ENCODE measurements around the gene AFDN.

GRCh38 chr6:167866642-167867041 lies 39.9 kb downstream of the AFDN start:
- TF ChIP-seq POLR2A (IDR thresholded peaks at IDR 0.05; ENCODE audit: extremely low read depth, insufficient read length) = no peak
- no peak for TF ChIP-seq CTCF (IDR thresholded peaks at IDR 0.05; ENCODE audit: low read depth, low read length)
- TF ChIP-seq MAX (IDR thresholded peaks at IDR 0.05; ENCODE audit: low read depth, low read length) = no peak
